ENCODE measurements around the gene BCAP29. TPM values are rescaled to one million over a fixed set of nuclear protein-coding genes. Genes with fewer than 3 reads are reported as not detected.
"Not testable (repeated sequence)": the region's sequence is repeated elsewhere in the genome, so short reads cannot be mapped to it uniquely, and the experiment has no call there.

Gene BCAP29, protein sequence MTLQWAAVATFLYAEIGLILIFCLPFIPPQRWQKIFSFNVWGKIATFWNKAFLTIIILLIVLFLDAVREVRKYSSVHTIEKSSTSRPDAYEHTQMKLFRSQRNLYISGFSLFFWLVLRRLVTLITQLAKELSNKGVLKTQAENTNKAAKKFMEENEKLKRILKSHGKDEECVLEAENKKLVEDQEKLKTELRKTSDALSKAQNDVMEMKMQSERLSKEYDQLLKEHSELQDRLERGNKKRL
- total RNA-seq, result 100 to 1,000 TPM; 104 to 173 (median 137) TPM
- 10 to 100 TPM; 15.6 to 38.2 (median 19.9) TPM for polyA plus RNA-seq

DNA sequence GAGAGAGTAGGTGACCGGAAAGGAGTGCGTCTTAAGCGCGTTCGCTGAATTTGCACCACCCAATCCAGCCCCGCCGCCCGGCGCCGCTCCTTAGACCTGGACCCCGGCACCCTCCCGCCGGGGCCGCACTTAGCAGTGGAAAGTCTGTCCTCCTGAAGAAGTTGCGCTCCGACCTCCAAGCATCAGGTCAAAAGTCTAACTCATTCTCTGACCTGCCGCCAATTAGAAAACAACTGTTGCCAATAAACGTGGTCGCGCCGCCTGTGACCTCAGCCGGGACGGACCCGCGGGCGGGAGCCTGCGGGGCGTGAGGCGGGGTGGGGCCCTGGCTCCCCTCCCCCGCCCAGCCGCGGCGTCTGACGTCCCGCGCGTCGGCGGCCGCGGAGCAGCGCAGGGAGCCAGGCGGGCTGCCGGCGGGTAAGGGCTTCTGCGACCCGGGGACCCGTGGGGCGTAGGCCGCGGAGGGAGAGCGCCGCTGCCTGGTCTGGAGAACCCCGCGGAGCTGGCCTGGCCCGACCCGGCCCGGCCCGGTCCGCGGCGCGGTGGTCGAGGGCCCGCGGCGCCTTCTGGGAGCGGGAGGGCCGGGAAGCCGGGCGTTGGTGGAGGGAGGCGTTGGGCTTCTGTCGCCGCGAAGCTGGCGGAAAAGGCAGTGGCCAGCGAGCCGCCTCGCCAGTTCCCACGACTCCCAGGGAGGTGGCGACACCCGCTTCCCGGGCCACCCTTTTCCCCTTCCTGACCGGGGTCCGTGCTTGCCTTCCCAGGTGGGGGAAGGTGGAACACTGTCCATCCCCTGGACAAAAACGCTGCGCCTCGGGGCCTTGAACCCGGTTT, at the start of gene BCAP29:
Gene BCAP29, plus strand, starts transcription at position 362 of the 831 bp plus-strand sequence. CDS start 527 bp downstream, outside the sequence.
- TF ChIP-seq EP300 (IDR thresholded peaks at IDR 0.05), result no peak
- TF ChIP-seq, protein P1, sequence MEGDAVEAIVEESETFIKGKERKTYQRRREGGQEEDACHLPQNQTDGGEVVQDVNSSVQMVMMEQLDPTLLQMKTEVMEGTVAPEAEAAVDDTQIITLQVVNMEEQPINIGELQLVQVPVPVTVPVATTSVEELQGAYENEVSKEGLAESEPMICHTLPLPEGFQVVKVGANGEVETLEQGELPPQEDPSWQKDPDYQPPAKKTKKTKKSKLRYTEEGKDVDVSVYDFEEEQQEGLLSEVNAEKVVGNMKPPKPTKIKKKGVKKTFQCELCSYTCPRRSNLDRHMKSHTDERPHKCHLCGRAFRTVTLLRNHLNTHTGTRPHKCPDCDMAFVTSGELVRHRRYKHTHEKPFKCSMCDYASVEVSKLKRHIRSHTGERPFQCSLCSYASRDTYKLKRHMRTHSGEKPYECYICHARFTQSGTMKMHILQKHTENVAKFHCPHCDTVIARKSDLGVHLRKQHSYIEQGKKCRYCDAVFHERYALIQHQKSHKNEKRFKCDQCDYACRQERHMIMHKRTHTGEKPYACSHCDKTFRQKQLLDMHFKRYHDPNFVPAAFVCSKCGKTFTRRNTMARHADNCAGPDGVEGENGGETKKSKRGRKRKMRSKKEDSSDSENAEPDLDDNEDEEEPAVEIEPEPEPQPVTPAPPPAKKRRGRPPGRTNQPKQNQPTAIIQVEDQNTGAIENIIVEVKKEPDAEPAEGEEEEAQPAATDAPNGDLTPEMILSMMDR (IDR thresholded peaks at IDR 0.05), result peak in 1 of 4 experiments; percentile 4
- TF ChIP-seq POLR2A (IDR thresholded peaks at IDR 0.05), result no peak
- peak; percentile 43 to 89 (median 68) for TF ChIP-seq POLR2AphosphoS5 (IDR thresholded peaks at IDR 0.05)
- Histone ChIP-seq H3K9me3 (no peaks in the 10 kb centered on the region), H3K4me1 (peaks cover 0 to 39% (median 25%) of the 10 kb centered on the region in 4 donors), H3K4me3 (peak within 1 kb of the TSS; percentile 60 to 92 (median 75)), H3K27me3 (no peaks in the 10 kb centered on the region), H3K36me3 (peaks cover 0 to 31% (median 2%) of the 10 kb centered on the region in 4 donors), H3K27ac (peak within 1 kb of the TSS; percentile 92 to 96 (median 94))
- peak; percentile 84 for DNase-seq
- WGBS, 2 donors, result 0% methylated on average over 89 of the region's 89 CpGs
- intact Hi-C loops (cut with DNase I), result loop anchor here (1.0 to 5.0 kb wide), 3 partner anchors 16 to 297 kb away; no protein-coding TSS in a partner anchor

DNA sequence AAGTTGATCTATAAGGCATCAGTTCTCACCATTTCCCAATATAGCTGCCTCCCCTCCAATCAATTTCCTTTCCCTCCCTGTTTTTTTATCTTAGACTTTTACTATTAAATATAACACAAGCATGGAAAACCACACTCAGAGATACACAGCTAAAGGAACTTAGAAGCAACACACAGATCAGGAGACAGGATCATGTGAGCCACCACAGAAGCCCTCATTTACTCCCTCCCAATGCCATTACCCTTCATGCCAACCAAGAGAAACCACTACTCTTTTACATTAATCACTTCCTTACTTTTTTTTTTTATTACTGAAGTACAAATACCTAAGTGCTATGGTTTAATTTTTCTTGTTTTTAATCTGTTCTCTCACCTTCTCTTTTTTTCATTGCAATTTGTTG, 49.3 kb upstream of the BCAP29 start:
- Histone ChIP-seq H3K4me1 (no peaks in the 10 kb centered on the region), H3K27ac (no peak overlapping the region), H3K4me3 (no peak overlapping the region), H3K36me3 (peaks cover 0 to 14% (median 0%) of the 10 kb centered on the region in 4 donors), H3K9me3 (no peaks in the 10 kb centered on the region), H3K27me3 (no peaks in the 10 kb centered on the region)
- DNase-seq, result no peak
- intact Hi-C loops (cut with DNase I), result no loop called here
- TF ChIP-seq POLR2AphosphoS5 (IDR thresholded peaks at IDR 0.05) (no peak), POLR2A (IDR thresholded peaks at IDR 0.05) (no peak), EP300 (IDR thresholded peaks at IDR 0.05) (no peak)
- TF ChIP-seq, protein P1 (IDR thresholded peaks at IDR 0.05), result no peak

DNA sequence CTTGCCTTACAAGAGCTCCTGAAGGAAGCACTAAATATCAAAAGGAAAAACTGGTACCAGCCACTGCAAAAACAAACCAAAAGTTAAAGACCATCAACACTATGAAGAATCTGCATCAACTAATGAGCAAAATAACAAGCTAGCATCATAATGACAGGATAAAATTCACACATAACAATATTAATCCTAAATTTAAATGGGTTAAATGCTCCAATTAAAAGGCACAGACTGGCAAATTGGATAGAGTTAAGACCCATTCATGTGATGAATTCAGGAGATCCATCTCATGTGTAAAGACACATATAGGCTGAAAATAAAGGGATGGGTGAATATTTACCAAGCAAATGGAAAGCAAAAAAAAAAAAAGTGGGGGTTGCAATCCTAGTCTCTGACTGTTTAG, 45.9 kb upstream of the BCAP29 start:
- Histone ChIP-seq H3K27ac (no peak overlapping the region), H3K36me3 (no peaks in the 10 kb centered on the region), H3K9me3 (no peaks in the 10 kb centered on the region), H3K4me3 (no peak overlapping the region), H3K4me1 (no peaks in the 10 kb centered on the region), H3K27me3 (no peaks in the 10 kb centered on the region)
- TF ChIP-seq POLR2AphosphoS5 (IDR thresholded peaks at IDR 0.05) (no peak), POLR2A (IDR thresholded peaks at IDR 0.05) (no peak), EP300 (IDR thresholded peaks at IDR 0.05) (no peak)
- TF ChIP-seq, protein P1 (IDR thresholded peaks at IDR 0.05), result no peak
- no peak for DNase-seq
- intact Hi-C loops (cut with DNase I), result no loop called here

DNA sequence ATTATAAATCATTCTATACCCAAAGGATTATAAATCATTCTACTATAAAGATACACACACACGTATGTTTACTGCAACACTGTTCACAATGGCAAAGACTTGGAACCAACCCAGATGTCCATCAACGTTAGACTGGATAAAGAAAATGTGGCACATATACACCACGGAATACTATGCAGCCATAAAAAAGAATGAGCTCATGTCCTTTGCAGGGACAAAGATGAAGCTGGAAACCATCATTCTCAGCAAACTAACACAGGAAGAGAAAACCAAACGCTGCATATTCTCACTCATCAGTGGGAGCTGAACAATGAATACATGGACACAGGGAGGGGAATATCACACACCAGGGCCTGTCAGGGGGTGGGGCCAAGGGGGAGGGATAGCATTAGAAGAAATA, 42.8 kb upstream of the BCAP29 start:
- H3K36me3 ChIP-seq; DNase-seq; H3K4me1 ChIP-seq; H3K27ac ChIP-seq; H3K9me3 ChIP-seq; intact Hi-C loops (cut with DNase I); H3K27me3 ChIP-seq; H3K4me3 ChIP-seq: not testable (repeated sequence)
- 83 to 92% methylated on average over 4 of the region's 4 CpGs for WGBS, 2 donors

DNA sequence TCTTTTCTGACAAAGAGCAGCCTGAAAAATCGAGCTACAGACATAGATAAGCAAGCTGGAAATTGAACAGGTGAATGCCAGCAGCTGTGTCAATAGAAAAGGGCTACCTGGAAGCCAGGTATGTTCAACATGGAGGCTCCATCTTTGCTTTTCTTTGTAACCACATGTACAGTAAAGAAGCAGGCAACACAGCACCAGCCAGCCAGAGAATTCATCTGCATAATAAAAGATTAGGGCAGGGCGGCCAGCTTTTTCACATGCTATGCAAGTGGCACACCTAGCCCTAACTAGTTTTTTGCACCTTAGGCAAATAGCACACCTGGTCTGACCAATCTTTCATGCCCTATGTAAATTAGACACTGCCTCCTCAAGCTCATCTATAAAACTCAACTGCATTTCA, 42.0 kb upstream of the BCAP29 start:
- intact Hi-C loops (cut with DNase I), result no loop called here
- TF ChIP-seq EP300 (IDR thresholded peaks at IDR 0.05), result no peak
- no peak for TF ChIP-seq POLR2A (IDR thresholded peaks at IDR 0.05)
- TF ChIP-seq POLR2AphosphoS5 (IDR thresholded peaks at IDR 0.05), result no peak
- TF ChIP-seq, protein P1 (IDR thresholded peaks at IDR 0.05), result no peak
- H3K27ac ChIP-seq, result no peak overlapping the region

More for the DNA sequence above, 42.0 kb upstream of the BCAP29 start:
- Histone ChIP-seq H3K4me1 (no peaks in the 10 kb centered on the region), H3K4me3 (no peak overlapping the region), H3K27me3 (no peaks in the 10 kb centered on the region), H3K9me3 (no peaks in the 10 kb centered on the region), H3K36me3 (peaks cover 0 to 6% (median 0%) of the 10 kb centered on the region in 4 donors)
- 17 to 51% methylated on average over 2 of the region's 2 CpGs for WGBS, 2 donors
- no peak for DNase-seq

Measured in sigmoid colon (tissue), 7 donors.